Panc1 (cell line): Measurements from ENCODE around the gene CSTF1.

Experiments used
- POLR2AphosphoS5 ChIP-seq: IDR thresholded peaks from 2 replicates; pipeline ENCODE4 v1.6.1; 2012; ENCODE audit warnings: mild to moderate bottlenecking, low read depth, low read length, moderate library complexity
- SIN3A ChIP-seq: IDR thresholded peaks from 2 replicates; pipeline ENCODE4 v1.6.1; 2012; ENCODE audit warnings: low read depth, mild to moderate bottlenecking, low read length, moderate library complexity, borderline replicate concordance; ENCODE audit not compliant: insufficient read depth
- TCF7L2 ChIP-seq: IDR thresholded peaks from 2 replicates; pipeline ENCODE4 v1.6.1; 2011; ENCODE audit warnings: mild to moderate bottlenecking, low read depth, low read length, inconsistent platforms
- TF ChIP-seq, protein P1 (sequence below): fragments of 450-650 bp; IDR thresholded peaks from 2 replicates; pipeline ENCODE4 v1.5.1; 2017; ENCODE audit warnings: mild to moderate bottlenecking
- TF ChIP-seq, protein P2 (sequence below), 2 experiments: IDR thresholded peaks; 2 replicates each; pipeline ENCODE4 v1.6.1; 2011 to 2012; ENCODE audit warnings: low read depth in 2 of 2, control low read depth in 1 of 2, low read length in 1 of 2, mild to moderate bottlenecking in 1 of 2, moderate library complexity in 1 of 2; ENCODE audit not compliant: insufficient read depth in 1 of 2

DNA sequence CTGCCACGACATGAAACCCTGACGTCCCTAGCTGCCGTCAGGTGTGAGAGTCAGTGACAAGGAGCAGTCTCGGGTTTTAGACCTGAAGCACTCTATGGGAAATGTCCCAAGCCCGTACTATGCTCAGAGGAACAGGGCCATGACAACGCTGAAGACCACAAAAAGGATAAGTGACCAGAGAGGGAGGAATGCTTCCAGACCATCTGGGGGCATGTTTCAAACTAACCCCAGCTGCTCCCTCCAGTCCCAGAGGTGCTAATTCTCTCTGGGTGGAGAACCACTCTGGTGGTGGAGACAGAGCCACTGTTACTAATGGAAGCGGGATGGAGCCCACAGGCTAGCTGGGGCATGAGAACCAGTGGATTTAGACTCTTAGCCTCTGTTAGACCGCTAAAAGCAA lies 9.1 kb upstream of the CSTF1 start:
- TF ChIP-seq, protein P1, sequence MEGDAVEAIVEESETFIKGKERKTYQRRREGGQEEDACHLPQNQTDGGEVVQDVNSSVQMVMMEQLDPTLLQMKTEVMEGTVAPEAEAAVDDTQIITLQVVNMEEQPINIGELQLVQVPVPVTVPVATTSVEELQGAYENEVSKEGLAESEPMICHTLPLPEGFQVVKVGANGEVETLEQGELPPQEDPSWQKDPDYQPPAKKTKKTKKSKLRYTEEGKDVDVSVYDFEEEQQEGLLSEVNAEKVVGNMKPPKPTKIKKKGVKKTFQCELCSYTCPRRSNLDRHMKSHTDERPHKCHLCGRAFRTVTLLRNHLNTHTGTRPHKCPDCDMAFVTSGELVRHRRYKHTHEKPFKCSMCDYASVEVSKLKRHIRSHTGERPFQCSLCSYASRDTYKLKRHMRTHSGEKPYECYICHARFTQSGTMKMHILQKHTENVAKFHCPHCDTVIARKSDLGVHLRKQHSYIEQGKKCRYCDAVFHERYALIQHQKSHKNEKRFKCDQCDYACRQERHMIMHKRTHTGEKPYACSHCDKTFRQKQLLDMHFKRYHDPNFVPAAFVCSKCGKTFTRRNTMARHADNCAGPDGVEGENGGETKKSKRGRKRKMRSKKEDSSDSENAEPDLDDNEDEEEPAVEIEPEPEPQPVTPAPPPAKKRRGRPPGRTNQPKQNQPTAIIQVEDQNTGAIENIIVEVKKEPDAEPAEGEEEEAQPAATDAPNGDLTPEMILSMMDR, result no peak
- TF ChIP-seq, protein P2, sequence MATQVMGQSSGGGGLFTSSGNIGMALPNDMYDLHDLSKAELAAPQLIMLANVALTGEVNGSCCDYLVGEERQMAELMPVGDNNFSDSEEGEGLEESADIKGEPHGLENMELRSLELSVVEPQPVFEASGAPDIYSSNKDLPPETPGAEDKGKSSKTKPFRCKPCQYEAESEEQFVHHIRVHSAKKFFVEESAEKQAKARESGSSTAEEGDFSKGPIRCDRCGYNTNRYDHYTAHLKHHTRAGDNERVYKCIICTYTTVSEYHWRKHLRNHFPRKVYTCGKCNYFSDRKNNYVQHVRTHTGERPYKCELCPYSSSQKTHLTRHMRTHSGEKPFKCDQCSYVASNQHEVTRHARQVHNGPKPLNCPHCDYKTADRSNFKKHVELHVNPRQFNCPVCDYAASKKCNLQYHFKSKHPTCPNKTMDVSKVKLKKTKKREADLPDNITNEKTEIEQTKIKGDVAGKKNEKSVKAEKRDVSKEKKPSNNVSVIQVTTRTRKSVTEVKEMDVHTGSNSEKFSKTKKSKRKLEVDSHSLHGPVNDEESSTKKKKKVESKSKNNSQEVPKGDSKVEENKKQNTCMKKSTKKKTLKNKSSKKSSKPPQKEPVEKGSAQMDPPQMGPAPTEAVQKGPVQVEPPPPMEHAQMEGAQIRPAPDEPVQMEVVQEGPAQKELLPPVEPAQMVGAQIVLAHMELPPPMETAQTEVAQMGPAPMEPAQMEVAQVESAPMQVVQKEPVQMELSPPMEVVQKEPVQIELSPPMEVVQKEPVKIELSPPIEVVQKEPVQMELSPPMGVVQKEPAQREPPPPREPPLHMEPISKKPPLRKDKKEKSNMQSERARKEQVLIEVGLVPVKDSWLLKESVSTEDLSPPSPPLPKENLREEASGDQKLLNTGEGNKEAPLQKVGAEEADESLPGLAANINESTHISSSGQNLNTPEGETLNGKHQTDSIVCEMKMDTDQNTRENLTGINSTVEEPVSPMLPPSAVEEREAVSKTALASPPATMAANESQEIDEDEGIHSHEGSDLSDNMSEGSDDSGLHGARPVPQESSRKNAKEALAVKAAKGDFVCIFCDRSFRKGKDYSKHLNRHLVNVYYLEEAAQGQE (IDR thresholded peaks at IDR 0.05; ENCODE audit: insufficient read depth in 1 of 2, low read depth in 2 of 2, low read length in 1 of 2), result no peak
- TF ChIP-seq TCF7L2 (no peak), SIN3A (no peak), POLR2AphosphoS5 (no peak)
